Astrocyte (in vitro differentiated cells and primary cell): ENCODE results near the gene GSE1.

Experiments used
- EZH2 ChIP-seq: IDR thresholded peaks from 2 replicates; pipeline ENCODE4 v1.6.1; 2012; ENCODE audit warnings: mild to moderate bottlenecking, low read length, inconsistent platforms; ENCODE audit not compliant: insufficient read depth
- TF ChIP-seq, protein P1 (sequence below): IDR thresholded peaks from 2 replicates; pipeline ENCODE4 v1.5.1; 2011; ENCODE audit warnings: low read depth, mild to moderate bottlenecking, inconsistent platforms, low read length, moderate library complexity; ENCODE audit not compliant: insufficient read depth

DNA sequence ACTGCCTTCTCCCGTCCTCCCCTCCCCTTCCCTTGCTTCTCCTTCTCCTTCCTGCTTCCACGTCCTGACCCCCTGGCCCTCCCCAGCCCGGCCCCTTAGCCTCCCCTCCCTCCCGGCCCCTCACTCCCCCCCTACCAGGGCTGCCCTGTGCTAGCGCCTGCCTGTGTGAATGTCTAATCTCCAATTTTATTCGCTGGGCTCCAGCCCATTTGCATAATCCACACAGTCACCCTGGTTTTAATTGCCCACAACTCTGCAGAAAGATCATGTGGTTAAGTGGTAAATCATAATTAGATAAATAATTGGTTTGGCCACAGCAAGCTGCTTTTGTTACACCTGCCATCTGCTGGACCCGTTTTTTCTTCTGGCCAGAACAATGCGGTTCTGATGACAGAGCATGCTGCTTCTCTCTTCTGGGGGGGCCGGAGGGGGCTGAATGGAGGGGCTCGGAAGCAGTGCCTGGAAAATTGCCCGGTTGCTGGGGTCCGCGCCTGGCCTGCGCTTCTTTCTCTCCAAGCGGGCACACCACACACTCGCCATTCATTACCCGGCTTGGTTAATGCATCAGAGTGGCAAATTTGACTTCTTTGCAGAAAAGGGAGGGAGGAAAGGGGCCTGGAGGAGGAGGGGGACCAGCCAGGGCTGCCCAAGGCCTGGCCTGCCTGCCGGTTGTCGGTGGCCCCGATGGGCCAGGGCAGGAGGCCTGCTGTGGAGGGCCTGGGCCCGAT lies 19.5 kb upstream of the GSE1 start:
- TF ChIP-seq, protein P1, sequence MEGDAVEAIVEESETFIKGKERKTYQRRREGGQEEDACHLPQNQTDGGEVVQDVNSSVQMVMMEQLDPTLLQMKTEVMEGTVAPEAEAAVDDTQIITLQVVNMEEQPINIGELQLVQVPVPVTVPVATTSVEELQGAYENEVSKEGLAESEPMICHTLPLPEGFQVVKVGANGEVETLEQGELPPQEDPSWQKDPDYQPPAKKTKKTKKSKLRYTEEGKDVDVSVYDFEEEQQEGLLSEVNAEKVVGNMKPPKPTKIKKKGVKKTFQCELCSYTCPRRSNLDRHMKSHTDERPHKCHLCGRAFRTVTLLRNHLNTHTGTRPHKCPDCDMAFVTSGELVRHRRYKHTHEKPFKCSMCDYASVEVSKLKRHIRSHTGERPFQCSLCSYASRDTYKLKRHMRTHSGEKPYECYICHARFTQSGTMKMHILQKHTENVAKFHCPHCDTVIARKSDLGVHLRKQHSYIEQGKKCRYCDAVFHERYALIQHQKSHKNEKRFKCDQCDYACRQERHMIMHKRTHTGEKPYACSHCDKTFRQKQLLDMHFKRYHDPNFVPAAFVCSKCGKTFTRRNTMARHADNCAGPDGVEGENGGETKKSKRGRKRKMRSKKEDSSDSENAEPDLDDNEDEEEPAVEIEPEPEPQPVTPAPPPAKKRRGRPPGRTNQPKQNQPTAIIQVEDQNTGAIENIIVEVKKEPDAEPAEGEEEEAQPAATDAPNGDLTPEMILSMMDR: no peak
- no peak for TF ChIP-seq EZH2
